Smooth muscle cell (in vitro differentiated cells): ENCODE measurements around the gene TMEM131. TPM values are rescaled to one million over a fixed set of nuclear protein-coding genes. Genes with fewer than 3 reads are reported as not detected.

Source experiments
- DNase-seq: peaks from one replicate; lab custom pipeline; 2025; ENCODE audit not compliant: unreplicated experiment; lab: John Stamatoyannopoulos, UW
- H2AFZ ChIP-seq: fragments of 200-600 bp; sonication (generic); 2 replicates; pipeline ENCODE4 v1.6.0; 2016; ENCODE audit warnings: antibody characterized with exemption, low read depth, mild to moderate bottlenecking
- H3F3A ChIP-seq: fragments of 200-600 bp; sonication (generic); 2 replicates; pipeline ENCODE4 v1.6.0; 2017; ENCODE audit warnings: antibody characterized with exemption, low read depth
- H3K27ac ChIP-seq: fragments of 200-600 bp; sonication (generic); 2 replicates; pipeline ENCODE4 v1.5.1; 2016; ENCODE audit warnings: low read depth, mild to moderate bottlenecking
- H3K27me3 ChIP-seq: fragments of 200-600 bp; sonication (generic); 2 replicates; pipeline ENCODE4 v1.6.1; 2016; ENCODE audit warnings: low read depth, mild to moderate bottlenecking
- H3K36me3 ChIP-seq: fragments of 200-600 bp; sonication (generic); 2 replicates; pipeline ENCODE4 v1.5.1; 2016; ENCODE audit warnings: low read depth
- H3K4me1 ChIP-seq: fragments of 200-600 bp; sonication (generic); 2 replicates; pipeline ENCODE4 v1.5.1; 2016; ENCODE audit warnings: low read depth
- H3K4me2 ChIP-seq: fragments of 200-600 bp; sonication (generic); 2 replicates; pipeline ENCODE4 v1.6.0; 2016; ENCODE audit warnings: mild to moderate bottlenecking
- H3K4me3 ChIP-seq: fragments of 200-600 bp; sonication (generic); 2 replicates; pipeline ENCODE4 v1.5.1; 2016; ENCODE audit warnings: mild to moderate bottlenecking
- H3K79me2 ChIP-seq: fragments of 200-600 bp; sonication (generic); 2 replicates; pipeline ENCODE4 v1.6.0; 2016; ENCODE audit warnings: low read depth, mild to moderate bottlenecking
- H3K9ac ChIP-seq: fragments of 200-600 bp; sonication (generic); 2 replicates; pipeline ENCODE4 v1.6.0; 2016; ENCODE audit warnings: low read depth
- H3K9me3 ChIP-seq: fragments of 200-600 bp; sonication (generic); replicated peaks from 2 replicates; pipeline ENCODE4 v1.5.1; 2016; ENCODE audit warnings: low read depth
- H4K20me1 ChIP-seq: fragments of 200-600 bp; sonication (generic); 2 replicates; pipeline ENCODE4 v1.6.0; 2016; ENCODE audit warnings: low read depth
- WGBS: methylation state at CpG from one replicate; pipeline ENCODE4 v1.1.7; 2016; ENCODE audit warnings: low lambda C conversion rate; 5-methylcytosine and 5-hydroxymethylcytosine counted together
- polyA plus RNA-seq: library from polyadenylated mRNA; unstranded; fragments of >200 nt; fragmentation: Nextera tagmentation; extraction: Ambion mirVana; gene quantifications from 2 replicates; pipeline ENCODE4 v1.2.1, GENCODE V29; 2016
- total RNA-seq: library from RNA; depleted of rRNA; stranded (reverse); fragments of >200 nt; gene quantifications from 2 replicates; pipeline ENCODE4 v1.2.3, GENCODE V29; 2014
- TF ChIP-seq, protein P1 (sequence below): fragments of 200-600 bp; sonication (generic); IDR thresholded peaks from 2 replicates; pipeline ENCODE4 v1.5.1; 2017; ENCODE audit warnings: borderline replicate concordance, mild to moderate bottlenecking, antibody characterized with exemption; ENCODE audit not compliant: insufficient read depth, poor library complexity, severe bottlenecking

TMEM131 gene
- total and polyA plus RNA-seq, 2 experiments from 2014 or later = 16.7 to 32.3 TPM

DNA sequence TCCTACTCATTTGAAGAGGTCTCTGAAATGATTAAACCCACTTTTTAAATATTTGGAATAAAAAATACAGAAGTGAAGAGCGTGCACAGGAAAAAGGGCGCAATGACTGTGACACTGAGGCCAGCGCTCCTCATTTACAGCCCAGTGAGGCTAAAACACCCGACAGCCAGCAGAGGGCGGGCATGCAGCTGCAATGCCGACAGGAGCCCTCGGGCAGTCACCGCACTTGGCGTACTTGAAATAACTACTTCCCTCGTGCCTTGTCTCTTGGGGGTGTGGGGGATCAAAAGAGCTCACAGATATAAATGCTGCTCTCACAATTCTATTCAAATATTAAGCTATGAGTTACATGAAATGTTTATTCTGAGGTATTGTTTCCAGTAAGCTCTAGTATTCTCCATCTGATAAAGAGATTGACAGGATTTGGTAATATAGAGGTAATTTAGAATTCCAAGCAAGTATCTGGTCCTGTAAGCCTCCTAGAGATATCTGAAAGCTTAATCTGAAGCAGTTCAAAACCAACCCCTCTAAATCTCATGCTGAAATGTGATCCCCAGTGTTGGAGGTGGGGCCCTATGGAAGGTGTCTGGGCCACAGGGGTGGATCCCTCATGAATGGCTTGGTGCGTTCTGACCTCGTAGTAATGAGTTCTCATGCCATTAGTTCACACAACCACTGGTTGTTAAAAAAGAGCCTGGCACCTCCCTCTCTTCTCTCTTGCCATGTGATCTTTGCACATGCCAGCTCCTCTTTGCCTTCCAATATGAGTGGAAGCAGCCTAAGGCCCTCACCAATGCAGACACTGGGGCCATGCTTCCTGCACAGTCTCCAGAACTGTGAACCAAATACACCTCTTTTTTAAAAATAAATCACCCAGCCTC, 188.8 kb downstream of the TMEM131 start:
- no peaks in the 10 kb centered on the region for H3K9me3 ChIP-seq
- no peak overlapping the region for H3K9ac ChIP-seq
- peaks cover 25% of the 10 kb centered on the region for H3K36me3 ChIP-seq
- H3K27ac ChIP-seq = no peak overlapping the region
- H4K20me1 ChIP-seq = peaks cover 9% of the 10 kb centered on the region
- H3K4me1 ChIP-seq = no peaks in the 10 kb centered on the region
- H3K79me2 ChIP-seq = no peaks in the 10 kb centered on the region
- DNase-seq = peak; percentile 19
- no peak overlapping the region for H2AFZ ChIP-seq
- TF ChIP-seq, protein P1, sequence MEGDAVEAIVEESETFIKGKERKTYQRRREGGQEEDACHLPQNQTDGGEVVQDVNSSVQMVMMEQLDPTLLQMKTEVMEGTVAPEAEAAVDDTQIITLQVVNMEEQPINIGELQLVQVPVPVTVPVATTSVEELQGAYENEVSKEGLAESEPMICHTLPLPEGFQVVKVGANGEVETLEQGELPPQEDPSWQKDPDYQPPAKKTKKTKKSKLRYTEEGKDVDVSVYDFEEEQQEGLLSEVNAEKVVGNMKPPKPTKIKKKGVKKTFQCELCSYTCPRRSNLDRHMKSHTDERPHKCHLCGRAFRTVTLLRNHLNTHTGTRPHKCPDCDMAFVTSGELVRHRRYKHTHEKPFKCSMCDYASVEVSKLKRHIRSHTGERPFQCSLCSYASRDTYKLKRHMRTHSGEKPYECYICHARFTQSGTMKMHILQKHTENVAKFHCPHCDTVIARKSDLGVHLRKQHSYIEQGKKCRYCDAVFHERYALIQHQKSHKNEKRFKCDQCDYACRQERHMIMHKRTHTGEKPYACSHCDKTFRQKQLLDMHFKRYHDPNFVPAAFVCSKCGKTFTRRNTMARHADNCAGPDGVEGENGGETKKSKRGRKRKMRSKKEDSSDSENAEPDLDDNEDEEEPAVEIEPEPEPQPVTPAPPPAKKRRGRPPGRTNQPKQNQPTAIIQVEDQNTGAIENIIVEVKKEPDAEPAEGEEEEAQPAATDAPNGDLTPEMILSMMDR = peak; percentile 95
- WGBS = 23% methylated on average over 12 of the region's 12 CpGs
- H3K27me3 ChIP-seq = no peaks in the 10 kb centered on the region
- H3F3A ChIP-seq = no peaks in the 10 kb centered on the region
- H3K4me2 ChIP-seq = no peak overlapping the region
- H3K4me3 ChIP-seq = no peak overlapping the region

DNA sequence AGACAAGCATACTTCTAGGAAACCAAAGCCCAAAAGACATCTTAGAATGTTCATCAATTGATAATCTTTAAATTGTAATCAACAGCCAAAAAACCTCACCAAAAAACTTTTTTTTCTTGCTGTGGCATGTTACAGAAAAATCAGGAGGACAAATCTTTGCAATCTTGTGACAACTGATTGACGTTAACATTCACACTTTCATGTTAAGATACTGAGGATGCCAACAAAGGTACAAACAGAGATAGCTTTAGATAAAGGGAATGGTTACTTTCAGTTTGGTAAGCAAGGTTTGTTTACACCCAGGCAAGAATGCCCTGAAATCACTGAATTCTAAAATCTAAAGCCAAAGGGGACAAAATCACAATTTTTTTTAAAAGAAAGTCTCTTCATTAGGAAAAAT, 190.0 kb downstream of the TMEM131 start:
- WGBS = 82% methylated on average over 1 of the region's 1 CpG
- Histone ChIP-seq H3K4me2 (no peak overlapping the region), H3K9me3 (no peaks in the 10 kb centered on the region), H3K4me1 (no peaks in the 10 kb centered on the region), H3K4me3 (no peak overlapping the region), H3K27ac (no peak overlapping the region), H3K36me3 (peaks cover 26% of the 10 kb centered on the region), H3K27me3 (no peaks in the 10 kb centered on the region), H3K9ac (no peak overlapping the region), H4K20me1 (peaks cover 9% of the 10 kb centered on the region), H3K79me2 (no peaks in the 10 kb centered on the region), H3F3A (no peaks in the 10 kb centered on the region), H2AFZ (no peak overlapping the region)
- no peak for DNase-seq
- TF ChIP-seq, protein P1 = no peak

GRCh38 chr2:97801028-97801427, 194.7 kb downstream of the TMEM131 start:
- Histone ChIP-seq H3K9me3 (no peaks in the 10 kb centered on the region), H3F3A (no peaks in the 10 kb centered on the region), H3K4me1 (no peaks in the 10 kb centered on the region), H3K27me3 (no peaks in the 10 kb centered on the region), H3K79me2 (no peaks in the 10 kb centered on the region), H3K4me3 (no peak overlapping the region), H2AFZ (no peak overlapping the region), H3K4me2 (no peak overlapping the region), H4K20me1 (peaks cover 3% of the 10 kb centered on the region), H3K36me3 (peaks cover 20% of the 10 kb centered on the region), H3K27ac (no peak overlapping the region), H3K9ac (no peak overlapping the region)
- TF ChIP-seq, protein P1 = no peak
- 91% methylated on average over 1 of the region's 1 CpG for WGBS
- DNase-seq = no peak

DNA sequence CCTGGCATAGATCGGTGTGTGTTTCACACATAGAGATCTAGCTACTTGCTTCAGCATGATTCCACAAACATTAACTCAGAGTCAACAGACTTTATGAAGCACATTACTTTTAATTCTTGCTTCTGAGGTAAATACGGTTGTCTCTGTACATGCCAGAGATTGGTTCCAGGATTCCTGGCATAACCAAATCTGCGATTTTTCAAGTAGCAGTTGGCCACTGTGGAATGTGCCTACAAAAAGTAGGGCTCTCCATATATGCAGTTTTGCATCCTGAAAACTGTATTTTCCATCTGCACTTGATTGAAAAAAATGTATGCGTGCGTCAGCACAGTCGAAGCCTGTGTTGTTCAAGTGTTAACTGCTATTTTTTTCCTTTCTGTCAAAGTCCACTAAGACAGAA, 197.3 kb downstream of the TMEM131 start:
- no peak overlapping the region for H3K27ac ChIP-seq
- H3F3A ChIP-seq = no peaks in the 10 kb centered on the region
- no peak overlapping the region for H3K4me3 ChIP-seq
- H3K36me3 ChIP-seq = peaks cover 14% of the 10 kb centered on the region
- no peaks in the 10 kb centered on the region for H3K4me1 ChIP-seq
- no peak overlapping the region for H3K4me2 ChIP-seq
- H3K9me3 ChIP-seq = no peaks in the 10 kb centered on the region
- 93% methylated on average over 6 of the region's 6 CpGs for WGBS
- DNase-seq = no peak
- no peak overlapping the region for H2AFZ ChIP-seq
- TF ChIP-seq, protein P1 = no peak
- H3K9ac ChIP-seq = no peak overlapping the region
- H3K79me2 ChIP-seq = no peaks in the 10 kb centered on the region
- H4K20me1 ChIP-seq = no peaks in the 10 kb centered on the region
- H3K27me3 ChIP-seq = no peaks in the 10 kb centered on the region
